Tibial nerve (tissue), 4 donors: Measurements from ENCODE around the gene MN1. TPM values are rescaled to one million over a fixed set of nuclear protein-coding genes. Genes with fewer than 3 reads are reported as not detected.

ENCODE experiments used
- DNase-seq, 2 donors: peaks; one replicate each; pipeline ENCODE4 v3.0.0-alpha.2; 2019; ENCODE audit warnings: low spot score in 2 of 2
- H3K27ac ChIP-seq, 4 donors: fragments of 200-600 bp; sonication (generic) in 3 of 4; one replicate each; pipeline ENCODE4 v1.5.1; 2017 to 2019; ENCODE audit warnings: mild to moderate bottlenecking in 1 of 4
- H3K27me3 ChIP-seq, 2 donors: fragments of 200-600 bp; sonication (generic) in 1 of 2; one replicate each; pipeline versions ENCODE4 v1.5.1 to v1.6.0; 2017 to 2019
- H3K36me3 ChIP-seq, 3 donors: fragments of 200-600 bp; sonication (generic); one replicate each; pipeline ENCODE4 v1.5.1; 2018 to 2019
- H3K4me1 ChIP-seq, 4 donors: fragments of 200-600 bp; sonication (generic) in 3 of 4; one replicate each; pipeline ENCODE4 v1.5.1; 2017 to 2019
- H3K4me3 ChIP-seq, 4 donors: fragments of 200-600 bp; sonication (generic) in 3 of 4; one replicate each; pipeline ENCODE4 v1.5.1; 2017 to 2019; ENCODE audit warnings: mild to moderate bottlenecking in 1 of 4, moderate library complexity in 1 of 4
- H3K9me3 ChIP-seq, 4 donors: fragments of 200-600 bp; sonication (generic) in 3 of 4; one replicate each; pipeline ENCODE4 v1.5.1; 2017 to 2019
- CTCF ChIP-seq, 5 experiments: fragments of 200-600 bp in 3 of 5; fragments of 450-650 bp in 2 of 5; sonication (generic) in 3 of 5; IDR thresholded peaks; one replicate each; pipeline ENCODE4 v1.5.1; 2016 to 2019; ENCODE audit warnings: antibody characterized with exemption in 5 of 5, mild to moderate bottlenecking in 3 of 5, moderate library complexity in 2 of 5
- EP300 ChIP-seq, 2 donors: sonication (generic); formaldehyde crosslinking; IDR thresholded peaks; one replicate each; pipeline ENCODE4 v1.6.1; 2017; ENCODE audit warnings: antibody characterized with exemption in 2 of 2, mild to moderate bottlenecking in 1 of 2
- POLR2A ChIP-seq, 2 donors: fragments of 450-650 bp; IDR thresholded peaks; one replicate each; pipeline ENCODE4 v1.6.1; 2017; ENCODE audit warnings: antibody characterized with exemption in 2 of 2, mild to moderate bottlenecking in 2 of 2, moderate library complexity in 2 of 2
- WGBS, 2 donors: methylation state at CpG; one replicate each; pipeline ENCODE4 v1.1.5; 2018; 5-methylcytosine and 5-hydroxymethylcytosine counted together
- total RNA-seq, 4 donors: library from RNA; depleted of rRNA; stranded (reverse); fragments of >200 nt; gene quantifications; one replicate each; pipeline ENCODE4 v1.1.0, GENCODE V29; 2016

MN1 gene
- total RNA-seq, 4 donors from 2014 or later: 3.9 to 8.2 (median 6.0) TPM

- Histone ChIP-seq H3K36me3 (no peaks in the 10 kb centered on the region), H3K9me3 (no peaks in the 10 kb centered on the region), H3K4me3 (no peak overlapping the region), H3K4me1 (peaks cover 0 to 54% (median 4%) of the 10 kb centered on the region in 4 donors), H3K27me3 (no peaks in the 10 kb centered on the region), H3K27ac (no peak overlapping the region)
- DNase-seq: no peak
- WGBS, 2 donors: 78 to 83% methylated on average over 19 of the region's 19 CpGs
- no peak for TF ChIP-seq POLR2A (IDR thresholded peaks at IDR 0.05)
- no peak for TF ChIP-seq EP300 (IDR thresholded peaks at IDR 0.05)
- no peak for TF ChIP-seq CTCF (IDR thresholded peaks at IDR 0.05)
These were observed 47.2 kb downstream of the MN1 start for GRCh38 chr22:27754247-27754887.

- no peak for DNase-seq
- WGBS, 2 donors: 48 to 50% methylated on average over 4 of the region's 4 CpGs
- Histone ChIP-seq H3K4me3 (no peak overlapping the region), H3K27ac (peak overlapping the region in 1 of 4 donors; percentile 26), H3K9me3 (no peaks in the 10 kb centered on the region), H3K27me3 (no peaks in the 10 kb centered on the region), H3K4me1 (peaks cover 0 to 68% (median 13%) of the 10 kb centered on the region in 4 donors), H3K36me3 (no peaks in the 10 kb centered on the region)
- no peak for TF ChIP-seq EP300 (IDR thresholded peaks at IDR 0.05)
- no peak for TF ChIP-seq POLR2A (IDR thresholded peaks at IDR 0.05)
- no peak for TF ChIP-seq CTCF (IDR thresholded peaks at IDR 0.05)
These were observed 48.8 kb downstream of the MN1 start for GRCh38 chr22:27752771-27753170.

GRCh38 chr22:27752141-27752540, 49.4 kb downstream of the MN1 start:
- Histone ChIP-seq H3K9me3 (no peaks in the 10 kb centered on the region), H3K27ac (no peak overlapping the region), H3K4me1 (peaks cover 0 to 71% (median 13%) of the 10 kb centered on the region in 4 donors), H3K4me3 (no peak overlapping the region), H3K36me3 (no peaks in the 10 kb centered on the region), H3K27me3 (no peaks in the 10 kb centered on the region)
- TF ChIP-seq EP300 (IDR thresholded peaks at IDR 0.05) (no peak), POLR2A (IDR thresholded peaks at IDR 0.05) (no peak), CTCF (IDR thresholded peaks at IDR 0.05) (no peak)
- 90% methylated on average over 5 of the region's 5 CpGs for WGBS, 2 donors
- DNase-seq: no peak

GRCh38 chr22:27751277-27752070, 50.1 kb downstream of the MN1 start:
- DNase-seq: no peak
- no peaks in the 10 kb centered on the region for H3K27me3 ChIP-seq
- H3K4me3 ChIP-seq: no peak overlapping the region
- 91 to 93% methylated on average over 9 of the region's 9 CpGs for WGBS, 2 donors
- H3K4me1 ChIP-seq: peaks cover 0 to 74% (median 13%) of the 10 kb centered on the region in 4 donors
- no peaks in the 10 kb centered on the region for H3K9me3 ChIP-seq
- H3K36me3 ChIP-seq: no peaks in the 10 kb centered on the region
- TF ChIP-seq CTCF (IDR thresholded peaks at IDR 0.05) (no peak), POLR2A (IDR thresholded peaks at IDR 0.05) (no peak), EP300 (IDR thresholded peaks at IDR 0.05) (no peak)
- peak overlapping the region in 2 of 4 donors; percentile 6 to 81 for H3K27ac ChIP-seq
